ENCODE results near the gene LNX2.
"Not testable (repeated sequence)": the region's sequence is repeated elsewhere in the genome, so short reads cannot be mapped to it uniquely, and the experiment has no call there.

The LNX2 gene

DNA sequence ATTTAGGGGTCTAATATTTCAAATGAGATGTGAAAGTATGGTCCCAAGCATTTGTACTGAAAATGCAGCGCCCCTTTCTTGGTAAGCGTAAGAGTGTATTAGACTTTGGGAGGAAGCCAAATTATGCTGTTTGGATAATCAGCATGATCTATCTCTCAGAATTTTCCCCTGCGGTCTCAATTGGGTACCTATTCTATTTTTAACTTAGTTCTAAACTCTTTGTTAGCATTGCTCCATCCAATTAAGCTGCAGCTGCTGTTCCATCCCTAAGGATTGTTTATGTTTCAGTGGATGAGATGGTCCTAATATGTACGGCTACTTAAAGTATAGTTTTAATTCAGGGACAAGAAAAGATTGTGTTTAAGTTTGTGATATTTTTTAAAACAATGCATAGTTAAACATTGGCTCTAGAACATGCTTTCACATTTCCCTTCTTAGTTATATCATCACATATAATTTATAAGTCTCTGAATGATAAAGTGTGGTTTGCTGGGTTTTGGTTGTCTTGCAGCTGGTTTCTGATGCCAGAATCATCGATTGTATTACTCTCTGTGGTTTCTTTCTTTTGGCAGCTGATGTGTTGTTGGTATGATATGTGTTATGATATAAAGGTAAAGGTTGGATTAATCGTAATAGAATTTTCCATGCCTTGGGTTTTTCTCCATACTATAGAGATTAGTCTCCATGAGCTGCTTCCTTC lies 16.4 kb upstream of the LNX2 start:
- no peak for DNase-seq (ENCODE audit: low spot score)

- no peak for DNase-seq (ENCODE audit: low spot score)
Measured at GRCh38 chr13:27635266-27635665, 14.9 kb upstream of the LNX2 start.

DNA sequence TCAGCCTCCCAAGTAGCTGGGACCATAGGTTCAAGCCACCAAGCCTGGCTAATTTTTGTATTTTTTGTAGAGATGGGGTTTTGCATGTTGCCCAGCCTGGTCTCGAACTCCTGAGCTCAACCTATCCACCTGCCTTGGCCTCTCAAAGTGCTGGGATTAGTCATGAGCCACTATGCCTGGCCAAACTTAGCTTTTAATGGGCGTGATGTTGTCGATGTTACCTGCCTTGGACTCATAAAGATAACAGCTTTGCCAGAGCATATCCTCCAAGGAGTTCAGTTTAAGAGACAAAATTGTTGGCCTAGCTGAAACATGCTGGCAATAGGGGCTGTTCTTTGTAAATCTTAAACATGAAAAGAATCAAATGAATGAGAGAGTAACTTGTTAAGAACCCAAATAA lies 14.5 kb upstream of the LNX2 start:
- no peak for DNase-seq (ENCODE audit: low spot score)

- DNase-seq (ENCODE audit: low spot score), result no peak
Measured at GRCh38 chr13:27634231-27634630, 13.9 kb upstream of the LNX2 start.

GRCh38 chr13:27632648-27633047 lies 12.3 kb upstream of the LNX2 start:
- no peak for DNase-seq (ENCODE audit: low spot score)

- no peak for DNase-seq (ENCODE audit: low spot score)
Measured at GRCh38 chr13:27632214-27632613, 11.9 kb upstream of the LNX2 start.

- DNase-seq (ENCODE audit: low spot score), result no peak
Measured at GRCh38 chr13:27631665-27632064, 11.3 kb upstream of the LNX2 start.

GRCh38 chr13:27631156-27631555 lies 10.8 kb upstream of the LNX2 start:
- DNase-seq (ENCODE audit: low spot score), result no peak

DNA sequence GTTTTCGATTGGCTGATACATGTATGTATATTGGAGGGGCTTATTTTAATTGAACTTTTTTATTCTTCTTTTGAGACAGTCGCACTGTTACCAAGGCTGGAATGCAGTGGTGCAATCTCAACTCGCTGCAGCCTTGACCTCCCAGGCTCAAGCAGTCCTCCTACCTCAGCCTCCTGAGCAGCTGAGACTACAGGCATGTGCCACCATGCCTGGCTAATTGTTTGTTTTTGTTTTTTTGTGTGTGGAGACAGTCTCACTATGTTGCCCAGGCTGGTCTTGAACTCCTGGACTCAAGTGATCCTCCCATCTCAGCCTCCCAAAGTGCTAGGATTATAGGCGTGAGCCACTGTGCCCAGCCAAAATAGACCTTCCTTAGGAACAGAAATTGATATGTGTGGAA lies 8.4 kb upstream of the LNX2 start:
- DNase-seq (ENCODE audit: low spot score), result not testable (repeated sequence)

GRCh38 chr13:27628081-27628480 lies 7.8 kb upstream of the LNX2 start:
- no peak for DNase-seq (ENCODE audit: low spot score)

- peak; percentile 41 for DNase-seq (ENCODE audit: low spot score)
Measured at GRCh38 chr13:27627380-27627779, 7.1 kb upstream of the LNX2 start.

DNA sequence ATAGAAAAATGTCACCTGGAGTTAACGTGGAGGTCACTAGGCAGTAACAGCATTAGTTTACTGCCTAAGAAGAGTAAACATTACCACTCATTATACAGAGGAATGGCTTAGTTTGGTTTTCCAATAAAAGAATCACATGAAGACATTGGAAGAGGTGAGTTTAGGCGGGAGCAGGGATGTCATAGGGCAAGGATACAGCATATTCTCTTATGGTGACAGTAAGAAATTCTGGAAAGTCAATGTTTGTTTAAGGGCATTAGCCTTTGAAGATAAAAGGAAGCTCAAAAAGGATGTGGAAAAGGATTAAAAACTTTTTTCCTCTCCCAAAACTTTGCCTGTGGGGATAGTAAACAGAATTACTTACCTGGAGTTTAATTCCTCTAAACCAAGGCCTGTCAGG lies 5.5 kb upstream of the LNX2 start:
- DNase-seq (ENCODE audit: low spot score), result no peak

- no peak for DNase-seq (ENCODE audit: low spot score)
Measured at GRCh38 chr13:27624071-27624470, 3.7 kb upstream of the LNX2 start.

DNA sequence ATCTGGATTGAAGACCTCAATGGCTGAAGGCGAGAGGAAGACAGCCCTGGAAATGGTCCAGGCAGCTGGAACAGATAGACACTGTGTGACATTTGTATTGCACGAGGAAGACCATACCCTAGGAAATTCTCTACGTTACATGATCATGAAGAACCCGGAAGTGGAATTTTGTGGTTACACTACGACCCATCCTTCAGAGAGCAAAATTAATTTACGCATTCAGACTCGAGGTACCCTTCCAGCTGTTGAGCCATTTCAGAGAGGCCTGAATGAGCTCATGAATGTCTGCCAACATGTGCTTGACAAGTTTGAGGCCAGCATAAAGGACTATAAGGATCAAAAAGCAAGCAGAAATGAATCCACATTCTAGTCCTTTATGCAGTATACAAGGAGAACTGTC lies 2.6 kb upstream of the LNX2 start:
- DNase-seq (ENCODE audit: low spot score), result no peak

- DNase-seq (ENCODE audit: low spot score), result no peak
Measured at GRCh38 chr13:27622102-27622820, 1.9 kb upstream of the LNX2 start.

- DNase-seq (ENCODE audit: low spot score), result peak; percentile 80
Measured at GRCh38 chr13:27621366-27622101, 1.2 kb upstream of the LNX2 start, which contains the start of gene POLR1D. Gene POLR1D (plus strand): TSS chr13:27621892. CDS start chr13:27621984, 92 bp downstream.

DNA sequence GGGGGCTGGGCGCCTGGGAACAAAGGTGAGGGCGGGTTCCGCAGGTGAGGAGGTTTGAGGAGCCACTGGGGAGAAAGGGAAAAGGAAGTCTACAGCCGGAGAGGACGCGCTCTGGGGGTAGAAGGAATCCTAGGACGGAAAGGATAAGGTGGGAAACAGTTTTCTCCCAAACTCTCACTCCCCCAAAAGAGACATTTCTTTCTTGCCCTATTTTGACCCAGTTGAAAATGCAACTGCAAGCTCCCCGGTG lies 712 bp upstream of the LNX2 start:
- DNase-seq (ENCODE audit: low spot score), result no peak

- DNase-seq (ENCODE audit: low spot score), result peak; percentile 46
Measured at GRCh38 chr13:27619728-27620376, 477 bp downstream of the LNX2 start.

DNA sequence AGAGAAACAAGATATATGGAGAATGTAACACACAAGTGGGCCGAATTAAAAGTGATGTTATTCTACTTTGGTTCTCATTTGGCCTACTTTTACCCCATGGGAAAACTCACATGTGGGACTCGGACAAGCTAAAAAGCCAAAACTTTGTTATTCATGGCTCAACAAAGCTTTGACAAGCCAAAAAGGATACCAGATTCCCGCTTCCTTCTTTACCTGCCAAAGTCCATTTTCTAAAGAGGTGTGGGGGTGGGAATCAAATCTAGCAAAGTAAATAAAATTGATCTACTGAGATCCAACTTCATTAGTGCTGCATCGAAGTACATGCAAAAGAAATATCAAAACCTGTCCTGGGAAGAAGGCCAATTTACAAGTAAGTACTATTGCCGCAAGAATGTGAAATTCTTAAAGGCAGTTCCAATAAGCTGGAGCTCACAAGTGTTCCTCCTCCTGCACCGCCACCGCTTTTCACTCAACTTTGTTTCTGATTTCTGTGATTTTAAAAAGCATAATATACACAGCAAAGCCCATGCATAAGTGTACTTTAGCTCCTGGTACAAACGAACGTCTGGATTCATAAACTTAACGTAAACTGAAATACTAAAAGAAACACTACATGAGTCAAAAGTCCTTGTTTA lies 1.1 kb downstream of the LNX2 start:
- DNase-seq (ENCODE audit: low spot score), result no peak

GRCh38 chr13:27617881-27618321 lies 2.4 kb downstream of the LNX2 start:
- no peak for DNase-seq (ENCODE audit: low spot score)

DNA sequence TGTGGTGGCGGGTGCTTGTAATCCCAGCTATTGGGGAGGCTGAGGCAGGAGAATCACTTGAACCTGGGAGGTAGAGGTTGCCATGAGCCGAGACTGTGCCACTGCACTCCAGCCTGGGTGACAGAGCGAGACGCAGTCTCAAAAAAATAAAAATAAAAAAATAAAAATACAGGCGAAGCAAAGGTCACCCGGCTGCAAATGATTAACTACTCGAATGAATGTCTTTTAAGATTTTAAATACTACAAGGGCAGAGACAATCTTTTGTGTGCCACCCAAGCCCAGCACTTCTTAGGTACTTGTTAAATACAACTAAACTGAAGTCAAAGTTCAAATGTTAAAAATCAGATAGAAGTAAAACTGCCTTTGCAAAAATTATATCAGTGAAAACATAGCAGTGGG lies 6.7 kb downstream of the LNX2 start:
- no peak for DNase-seq (ENCODE audit: low spot score)

GRCh38 chr13:27607125-27607524 lies 13.2 kb downstream of the LNX2 start:
- no peak for DNase-seq (ENCODE audit: low spot score)
